Measurements from ENCODE around the gene KMT2B.

- TF ChIP-seq ELK1 (IDR thresholded peaks at IDR 0.05; ENCODE audit: low read depth, low read length) (no peak), USF2 (IDR thresholded peaks at IDR 0.05) (no peak), MAZ (IDR thresholded peaks at IDR 0.05; ENCODE audit: borderline replicate concordance, low read depth, low read length) (no peak), PBX3 (IDR thresholded peaks at IDR 0.05) (no peak), POLR2A (IDR thresholded peaks at IDR 0.05; ENCODE audit: low read length) (no peak), CTCF (IDR thresholded peaks at IDR 0.05) (no peak), RAD21 (conservative IDR thresholded peaks at IDR 0.05 in 1 of 2, IDR thresholded peaks at IDR 0.05 in 1 of 2) (no peak), REST (IDR thresholded peaks at IDR 0.05) (no peak), MYC (IDR thresholded peaks at IDR 0.05; ENCODE audit: borderline replicate concordance, low read length) (no peak), RFX5 (IDR thresholded peaks at IDR 0.05) (no peak), FOSB (CRISPR knock-in tag; IDR thresholded peaks at IDR 0.05) (no peak), MAX (IDR thresholded peaks at IDR 0.05) (no peak), ESRRA (IDR thresholded peaks at IDR 0.05; ENCODE audit: borderline replicate concordance, low read length) (no peak)
Observed at GRCh38 chr19:35781650-35782049, 63.8 kb downstream of the KMT2B start.

Measured in A549 (cell line).